ENCODE results near the gene SETBP1.

- TF ChIP-seq CTCF (IDR thresholded peaks at IDR 0.05) (no peak), POLR2A (IDR thresholded peaks at IDR 0.05) (no peak)
Observed at GRCh38 chr18:44773640-44774155, 93.0 kb downstream of the SETBP1 start.

Data from lower leg skin (tissue), 3 donors.